PC-9 (cell line): ENCODE data around the gene GPAM.

Source experiments
- EZH2 ChIP-seq: fragments of 200-600 bp; sonication (generic); IDR thresholded peaks from 2 replicates; pipeline ENCODE4 v1.8.0; 2017; ENCODE audit warnings: antibody characterized with exemption, low read depth
- TF ChIP-seq, protein P1 (sequence below): fragments of 200-600 bp; sonication (generic); conservative IDR thresholded peaks from 2 replicates; pipeline ENCODE4 v1.6.1; 2017; ENCODE audit warnings: mixed run types, antibody characterized with exemption, mild to moderate bottlenecking, moderate library complexity

- TF ChIP-seq, protein P1, sequence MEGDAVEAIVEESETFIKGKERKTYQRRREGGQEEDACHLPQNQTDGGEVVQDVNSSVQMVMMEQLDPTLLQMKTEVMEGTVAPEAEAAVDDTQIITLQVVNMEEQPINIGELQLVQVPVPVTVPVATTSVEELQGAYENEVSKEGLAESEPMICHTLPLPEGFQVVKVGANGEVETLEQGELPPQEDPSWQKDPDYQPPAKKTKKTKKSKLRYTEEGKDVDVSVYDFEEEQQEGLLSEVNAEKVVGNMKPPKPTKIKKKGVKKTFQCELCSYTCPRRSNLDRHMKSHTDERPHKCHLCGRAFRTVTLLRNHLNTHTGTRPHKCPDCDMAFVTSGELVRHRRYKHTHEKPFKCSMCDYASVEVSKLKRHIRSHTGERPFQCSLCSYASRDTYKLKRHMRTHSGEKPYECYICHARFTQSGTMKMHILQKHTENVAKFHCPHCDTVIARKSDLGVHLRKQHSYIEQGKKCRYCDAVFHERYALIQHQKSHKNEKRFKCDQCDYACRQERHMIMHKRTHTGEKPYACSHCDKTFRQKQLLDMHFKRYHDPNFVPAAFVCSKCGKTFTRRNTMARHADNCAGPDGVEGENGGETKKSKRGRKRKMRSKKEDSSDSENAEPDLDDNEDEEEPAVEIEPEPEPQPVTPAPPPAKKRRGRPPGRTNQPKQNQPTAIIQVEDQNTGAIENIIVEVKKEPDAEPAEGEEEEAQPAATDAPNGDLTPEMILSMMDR: no peak
- TF ChIP-seq EZH2: no peak
These were observed 45.5 kb upstream of the GPAM start for GRCh38 chr10:112229096-112229495.
